DOHH2 (cell line): ENCODE measurements around the gene MYDGF.
A peak's percentile ranks its signal among the peaks of the same experiment; 100 is the strongest.

Source experiments
- H3F3A ChIP-seq: fragments of 200-600 bp; sonication (generic), shearing (Covaris generic); 2 replicates; pipeline ENCODE4 v1.6.0; 2016; ENCODE audit warnings: antibody characterized with exemption, mild to moderate bottlenecking; ENCODE audit not compliant: control insufficient read depth, insufficient read depth
- H3K27ac ChIP-seq: fragments of 200-600 bp; sonication (generic); 2 replicates; pipeline ENCODE4 v1.5.1; 2014; ENCODE audit warnings: low read depth, mild to moderate bottlenecking, low read length, moderate library complexity
- H3K27me3 ChIP-seq: fragments of 200-600 bp; sonication (generic); 2 replicates; pipeline ENCODE4 v1.6.1; 2014; ENCODE audit warnings: mild to moderate bottlenecking, low read length, mixed read lengths; ENCODE audit not compliant: control insufficient read depth
- H3K36me3 ChIP-seq: fragments of 200-600 bp; sonication (generic); 2 replicates; pipeline ENCODE4 v1.6.1; 2014; ENCODE audit warnings: mild to moderate bottlenecking, low read length, moderate library complexity, mixed read lengths; ENCODE audit not compliant: control insufficient read depth
- H3K4me1 ChIP-seq: fragments of 200-600 bp; sonication (generic); 2 replicates; pipeline ENCODE4 v1.6.1; 2014; ENCODE audit warnings: mild to moderate bottlenecking, low read length, mixed read lengths; ENCODE audit not compliant: control insufficient read depth
- H3K4me2 ChIP-seq: fragments of 200-600 bp; sonication (generic); 2 replicates; pipeline ENCODE4 v1.6.0; 2014; ENCODE audit warnings: mild to moderate bottlenecking, low read length, moderate library complexity
- H3K4me3 ChIP-seq: fragments of 200-600 bp; sonication (generic); 2 replicates; pipeline ENCODE4 v1.5.1; 2014; ENCODE audit warnings: mild to moderate bottlenecking, low read length, mixed read lengths
- H3K79me2 ChIP-seq: fragments of 200-600 bp; sonication (generic); 2 replicates; pipeline ENCODE4 v1.6.1; 2014; ENCODE audit warnings: mild to moderate bottlenecking, low read length, mixed read lengths; ENCODE audit not compliant: control insufficient read depth
- H3K9me2 ChIP-seq: fragments of 200-600 bp; sonication (generic); replicated peaks from 2 replicates; pipeline ENCODE4 v1.6.1; 2014; ENCODE audit warnings: mild to moderate bottlenecking, low read length, mixed read lengths; ENCODE audit not compliant: control insufficient read depth
- H3K9me3 ChIP-seq: fragments of 200-600 bp; sonication (generic); 2 replicates; pipeline ENCODE4 v1.6.1; 2014; ENCODE audit warnings: antibody characterized with exemption, low read length, mixed read lengths; ENCODE audit not compliant: control insufficient read depth, insufficient read depth
- H4K20me1 ChIP-seq: fragments of 200-600 bp; sonication (generic); 2 replicates; pipeline ENCODE4 v1.6.0; 2014; ENCODE audit warnings: low read depth, mild to moderate bottlenecking, antibody characterized with exemption, low read length, moderate library complexity; ENCODE audit not compliant: control insufficient read depth, insufficient read depth
- EZH2phosphoT487 ChIP-seq: fragments of 200-600 bp; sonication (generic); IDR thresholded peaks from 2 replicates; pipeline ENCODE4 v1.6.1; 2017; ENCODE audit warnings: borderline replicate concordance, mild to moderate bottlenecking, antibody characterized with exemption, low read length, moderate library complexity, mixed read lengths
- TF ChIP-seq, protein P1 (sequence below): fragments of 200-600 bp; sonication (generic); IDR thresholded peaks from one replicate; pipeline ENCODE4 v1.5.1; 2014; ENCODE audit warnings: antibody characterized with exemption, mild to moderate bottlenecking, low read depth, low read length; ENCODE audit not compliant: poor library complexity, severe bottlenecking

MYDGF gene

DNA sequence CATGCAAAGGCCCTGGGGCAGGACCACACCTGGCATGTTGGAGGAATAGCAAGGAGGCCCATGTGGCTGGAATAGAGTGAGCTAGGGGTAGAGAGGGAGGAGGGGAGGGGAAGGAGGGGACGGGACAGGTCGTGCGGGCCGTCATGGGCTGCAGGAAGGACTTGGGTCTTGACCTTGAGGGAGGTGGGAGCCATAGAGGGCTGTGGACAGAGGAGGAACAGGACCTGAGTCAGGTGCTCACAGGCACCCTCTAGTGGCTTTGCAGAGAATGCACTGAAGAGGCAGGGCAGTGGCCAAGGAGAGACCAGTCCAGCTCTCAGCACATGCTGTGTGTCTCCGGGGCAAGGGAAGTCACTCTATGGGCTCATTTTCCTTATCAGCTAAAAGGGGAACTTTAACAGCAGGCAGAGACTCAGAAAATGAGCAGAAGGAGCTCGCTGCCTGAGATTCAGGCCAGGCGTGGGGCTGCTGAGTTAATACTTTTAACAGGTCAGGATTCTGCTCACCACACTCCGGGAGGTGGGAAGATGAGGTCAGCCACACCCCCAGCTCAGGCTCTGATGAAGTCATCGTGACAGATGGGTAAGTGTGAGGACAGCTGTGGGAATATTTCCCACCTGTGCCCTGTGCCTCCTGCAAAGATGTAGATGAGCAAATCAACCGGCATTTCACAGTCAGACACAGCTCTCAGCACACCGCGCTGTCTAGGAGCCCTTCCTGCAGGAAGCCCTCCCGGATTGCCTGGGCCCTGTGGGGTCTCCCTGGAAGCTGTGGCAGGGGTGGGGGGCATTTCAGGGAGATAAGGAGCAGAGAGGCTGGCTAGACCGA, 36.8 kb downstream of the MYDGF start:
- H3F3A ChIP-seq, result no peaks in the 10 kb centered on the region
- H3K4me1 ChIP-seq, result peaks cover 11% of the 10 kb centered on the region
- H3K27ac ChIP-seq, result no peak overlapping the region
- no peaks in the 10 kb centered on the region for H3K79me2 ChIP-seq
- H3K9me3 ChIP-seq, result no peaks in the 10 kb centered on the region
- no peaks in the 10 kb centered on the region for H4K20me1 ChIP-seq
- peaks cover 3% of the 10 kb centered on the region; the same call in 1 of the 2 replicates for H3K27me3 ChIP-seq
- H3K4me3 ChIP-seq, result no peak overlapping the region
- H3K4me2 ChIP-seq, result no peak overlapping the region
- no peaks in the 10 kb centered on the region for H3K36me3 ChIP-seq
- no peaks in the 10 kb centered on the region for H3K9me2 ChIP-seq
- TF ChIP-seq, protein P1, sequence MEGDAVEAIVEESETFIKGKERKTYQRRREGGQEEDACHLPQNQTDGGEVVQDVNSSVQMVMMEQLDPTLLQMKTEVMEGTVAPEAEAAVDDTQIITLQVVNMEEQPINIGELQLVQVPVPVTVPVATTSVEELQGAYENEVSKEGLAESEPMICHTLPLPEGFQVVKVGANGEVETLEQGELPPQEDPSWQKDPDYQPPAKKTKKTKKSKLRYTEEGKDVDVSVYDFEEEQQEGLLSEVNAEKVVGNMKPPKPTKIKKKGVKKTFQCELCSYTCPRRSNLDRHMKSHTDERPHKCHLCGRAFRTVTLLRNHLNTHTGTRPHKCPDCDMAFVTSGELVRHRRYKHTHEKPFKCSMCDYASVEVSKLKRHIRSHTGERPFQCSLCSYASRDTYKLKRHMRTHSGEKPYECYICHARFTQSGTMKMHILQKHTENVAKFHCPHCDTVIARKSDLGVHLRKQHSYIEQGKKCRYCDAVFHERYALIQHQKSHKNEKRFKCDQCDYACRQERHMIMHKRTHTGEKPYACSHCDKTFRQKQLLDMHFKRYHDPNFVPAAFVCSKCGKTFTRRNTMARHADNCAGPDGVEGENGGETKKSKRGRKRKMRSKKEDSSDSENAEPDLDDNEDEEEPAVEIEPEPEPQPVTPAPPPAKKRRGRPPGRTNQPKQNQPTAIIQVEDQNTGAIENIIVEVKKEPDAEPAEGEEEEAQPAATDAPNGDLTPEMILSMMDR, result peak; percentile 87
- no peak for TF ChIP-seq EZH2phosphoT487

DNA sequence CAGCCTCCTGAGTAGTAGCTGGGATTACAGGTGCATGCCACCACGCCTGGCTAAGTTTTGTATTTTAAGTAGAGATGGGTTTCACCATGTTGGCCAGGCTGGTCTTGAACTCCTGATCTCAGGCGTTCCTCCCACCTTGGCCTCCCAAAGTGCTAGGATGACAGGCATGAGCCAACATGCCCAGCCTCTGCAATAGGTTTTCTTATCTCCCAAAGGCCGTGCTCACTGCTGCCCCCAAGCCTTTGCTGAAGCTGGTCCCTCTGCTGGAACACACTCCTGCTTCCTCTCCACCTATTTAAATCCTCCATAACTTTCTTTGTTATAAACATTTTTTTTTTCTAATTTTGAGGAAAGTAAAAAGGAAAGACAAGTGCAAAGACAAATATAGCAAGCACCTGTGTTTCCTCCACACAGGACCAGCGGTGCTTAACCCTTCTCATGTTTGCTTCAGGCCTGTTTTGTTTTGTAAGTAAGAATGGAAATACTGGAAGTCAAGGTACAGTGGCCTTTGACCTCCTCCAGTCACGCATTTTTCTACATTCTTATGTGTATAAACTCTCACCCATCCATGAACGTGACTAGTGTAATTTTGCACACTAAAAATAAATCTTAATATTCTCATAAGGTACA, 45.3 kb downstream of the MYDGF start:
- Histone ChIP-seq H3K4me2 (no peak overlapping the region), H4K20me1 (no peaks in the 10 kb centered on the region), H3K9me2 (no peaks in the 10 kb centered on the region), H3K79me2 (no peaks in the 10 kb centered on the region), H3K9me3 (no peaks in the 10 kb centered on the region), H3F3A (no peaks in the 10 kb centered on the region), H3K4me1 (no peaks in the 10 kb centered on the region), H3K4me3 (no peak overlapping the region), H3K27me3 (0 out of 2 replicates have a peak, but pooled peaks cover 3% of the 10 kb centered on the region), H3K36me3 (no peaks in the 10 kb centered on the region), H3K27ac (no peak overlapping the region)
- no peak for TF ChIP-seq EZH2phosphoT487
- TF ChIP-seq, protein P1, result peak; percentile 54

DNA sequence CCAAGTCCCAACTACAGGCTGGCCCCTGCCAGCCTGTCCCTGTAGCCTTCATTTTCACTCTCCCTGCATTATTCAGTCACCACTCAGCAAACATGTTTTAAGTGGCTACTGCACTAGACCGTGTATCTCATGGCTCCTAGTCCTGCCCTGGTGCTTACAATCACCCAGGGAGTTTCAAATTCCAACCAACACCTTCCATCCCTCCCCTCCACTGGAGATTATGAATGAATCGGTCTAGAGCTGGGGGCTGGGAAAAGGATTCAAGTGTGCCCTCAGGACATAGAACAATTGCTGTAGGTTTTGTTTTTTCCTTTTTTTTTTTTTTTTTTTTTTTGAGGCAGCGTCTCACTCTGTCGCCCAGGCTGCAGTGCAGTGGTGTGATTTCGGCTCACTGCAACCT, 45.8 kb downstream of the MYDGF start:
- Histone ChIP-seq H3K79me2 (no peaks in the 10 kb centered on the region), H4K20me1 (no peaks in the 10 kb centered on the region), H3K4me2 (no peak overlapping the region), H3K27me3 (0 out of 2 replicates have a peak, but pooled peaks cover 4% of the 10 kb centered on the region), H3K36me3 (no peaks in the 10 kb centered on the region), H3K4me3 (no peak overlapping the region), H3K9me2 (no peaks in the 10 kb centered on the region), H3K4me1 (no peaks in the 10 kb centered on the region), H3F3A (no peaks in the 10 kb centered on the region), H3K27ac (no peak overlapping the region), H3K9me3 (no peaks in the 10 kb centered on the region)
- TF ChIP-seq, protein P1, result no peak
- no peak for TF ChIP-seq EZH2phosphoT487
